Calu3 (cell line): ENCODE data around the gene C2orf76. TPM values are rescaled to one million over a fixed set of nuclear protein-coding genes. Genes with fewer than 3 reads are reported as not detected.
"Not testable (repeated sequence)": the region's sequence is repeated elsewhere in the genome, so short reads cannot be mapped to it uniquely, and the experiment has no call there.

Experiments
- BruUV-seq: library from RNA; stranded (reverse); fragments of 400-500 nt; replicated peaks from 2 replicates; lab custom pipeline; 2021; lab: Mats Ljungman, UMichigan
- CTCF ChIA-PET: fragments of 300-600 bp; sonication (Branson Sonifier 250); formaldehyde crosslinking; loops from one replicate; lab custom pipeline; 2022; ENCODE audit warnings: antibody characterized with exemption; lab: Charles Lee
- DNase-seq: peaks from one replicate; pipeline ENCODE4 v3.0.0; 2022
- H3K27ac Mint-ChIP-seq: one replicate; pipeline ENCODE4 v1.8.0; 2022; ENCODE audit warnings: mixed read lengths; ENCODE audit not compliant: unreplicated experiment
- H3K27me3 Mint-ChIP-seq: one replicate; pipeline ENCODE4 v1.8.0; 2022; ENCODE audit warnings: mixed read lengths; ENCODE audit not compliant: unreplicated experiment
- H3K36me3 Mint-ChIP-seq: one replicate; pipeline ENCODE4 v1.8.0; 2022; ENCODE audit warnings: mild to moderate bottlenecking, moderate library complexity, mixed read lengths; ENCODE audit not compliant: insufficient read depth, unreplicated experiment
- H3K4me1 Mint-ChIP-seq: one replicate; pipeline ENCODE4 v1.8.0; 2022; ENCODE audit warnings: mild to moderate bottlenecking, low read depth, mixed read lengths; ENCODE audit not compliant: unreplicated experiment
- H3K4me3 Mint-ChIP-seq: one replicate; pipeline ENCODE4 v1.8.0; 2022; ENCODE audit warnings: mild to moderate bottlenecking, low read depth, moderate library complexity, mixed read lengths; ENCODE audit not compliant: unreplicated experiment
- H3K9me3 Mint-ChIP-seq: one replicate; pipeline ENCODE4 v1.8.0; 2022; ENCODE audit warnings: low read depth, mixed read lengths; ENCODE audit not compliant: unreplicated experiment
- CTCF ChIP-seq: fragments of 200-600 bp; IDR thresholded peaks from one replicate; pipeline ENCODE4 v1.8.0; 2022; ENCODE audit warnings: antibody characterized with exemption; ENCODE audit not compliant: unreplicated experiment
- intact Hi-C: fragments of 100-400 bp; cut with micrococcal nuclease; formaldehyde crosslinking; loops from one replicate; pipeline ENCODE4 v1.10.0; 2022; ENCODE audit not compliant: unreplicated experiment
- total RNA-seq: library from RNA; stranded (reverse); gene quantifications from 2 replicates; pipeline ENCODE4 v1.2.3, GENCODE V29; 2022

The C2orf76 gene
- total RNA-seq, 1 experiment from 2014 or later = 7.1 TPM

GRCh38 chr2:119282146-119282995 lies 84.3 kb downstream of the C2orf76 start:
- no peak for TF ChIP-seq CTCF
- DNase-seq = no peak
- Mint-ChIP-seq H3K4me3 (no peak overlapping the region), H3K36me3 (no peaks in the 10 kb centered on the region), H3K27ac (no peak overlapping the region), H3K9me3 (no peaks in the 10 kb centered on the region), H3K4me1 (peaks cover 16% of the 10 kb centered on the region), H3K27me3 (no peaks in the 10 kb centered on the region)
- intact Hi-C loops = no loop called here
- no TSS peak for BruUV-seq
- CTCF ChIA-PET = no interaction called here

GRCh38 chr2:119280680-119281079 lies 86.0 kb downstream of the C2orf76 start:
- BruUV-seq = no TSS peak
- H3K27me3 Mint-ChIP-seq = no peaks in the 10 kb centered on the region
- intact Hi-C loops = no loop called here
- no peak for TF ChIP-seq CTCF
- H3K36me3 Mint-ChIP-seq = no peaks in the 10 kb centered on the region
- H3K4me1 Mint-ChIP-seq = peaks cover 16% of the 10 kb centered on the region
- H3K9me3 Mint-ChIP-seq = no peaks in the 10 kb centered on the region
- CTCF ChIA-PET = no interaction called here
- H3K27ac Mint-ChIP-seq = no peak overlapping the region
- DNase-seq = no peak
- no peak overlapping the region for H3K4me3 Mint-ChIP-seq

GRCh38 chr2:119279666-119280065 lies 87.0 kb downstream of the C2orf76 start:
- H3K9me3 Mint-ChIP-seq = no peaks in the 10 kb centered on the region
- no peak overlapping the region for H3K4me3 Mint-ChIP-seq
- BruUV-seq = no TSS peak
- H3K27me3 Mint-ChIP-seq = no peaks in the 10 kb centered on the region
- no peak for TF ChIP-seq CTCF
- DNase-seq = no peak
- H3K36me3 Mint-ChIP-seq = no peaks in the 10 kb centered on the region
- CTCF ChIA-PET = interaction anchor here (1.0 kb wide), 1 partner anchor 399 kb away, joined by 3 read pairs; no protein-coding TSS in a partner anchor
- intact Hi-C loops = no loop called here
- H3K4me1 Mint-ChIP-seq = peaks cover 16% of the 10 kb centered on the region
- H3K27ac Mint-ChIP-seq = no peak overlapping the region

GRCh38 chr2:119278946-119279345 lies 87.7 kb downstream of the C2orf76 start:
- H3K4me3 Mint-ChIP-seq = no peak overlapping the region
- peaks cover 9% of the 10 kb centered on the region for H3K4me1 Mint-ChIP-seq
- BruUV-seq = no TSS peak
- intact Hi-C loops = no loop called here
- no peak for TF ChIP-seq CTCF
- DNase-seq = no peak
- no peak overlapping the region for H3K27ac Mint-ChIP-seq
- H3K27me3 Mint-ChIP-seq = no peaks in the 10 kb centered on the region
- no peaks in the 10 kb centered on the region for H3K36me3 Mint-ChIP-seq
- no peaks in the 10 kb centered on the region for H3K9me3 Mint-ChIP-seq
- CTCF ChIA-PET = interaction anchor here (1.0 kb wide), 1 partner anchor 398 kb away, joined by 3 read pairs; no protein-coding TSS in a partner anchor

- H3K4me1 Mint-ChIP-seq, BruUV-seq, H3K27me3 Mint-ChIP-seq: not testable (repeated sequence)
These were observed 88.2 kb downstream of the C2orf76 start for GRCh38 chr2:119278385-119278784.

More at GRCh38 chr2:119278385-119278784, 88.2 kb downstream of the C2orf76 start:
- H3K4me3 Mint-ChIP-seq, H3K9me3 Mint-ChIP-seq, CTCF ChIA-PET, H3K36me3 Mint-ChIP-seq, DNase-seq, H3K27ac Mint-ChIP-seq, intact Hi-C loops: not testable (repeated sequence)
